ENCODE measurements around the gene MCM10. TPM values are rescaled to one million over a fixed set of nuclear protein-coding genes. Genes with fewer than 3 reads are reported as not detected.

MCM10 gene
- total and polyA plus RNA-seq, 7 experiments from 2014 or later, result 0.08 to 41.8 (median 0.28) TPM; not detected in 1

GRCh38 chr10:13182424-13182823 is 21.1 kb downstream of the MCM10 start:
- POLR2A ChIA-PET, result no interaction called here

GRCh38 chr10:13183625-13184024 is 22.3 kb downstream of the MCM10 start:
- H3K4me1 ChIP-seq (ENCODE audit: control insufficient read depth in 2 of 2, insufficient read depth in 2 of 2, low read length in 2 of 2), result no peaks in the 10 kb centered on the region
- no peak for ATAC-seq
- intact Hi-C loops (cut with micrococcal nuclease), result no loop called here
- H3K9me3 ChIP-seq (ENCODE audit: control insufficient read depth in 2 of 3, low read length in 3 of 3), result no peaks in the 10 kb centered on the region
- no peaks in the 10 kb centered on the region for H3K4me1 Mint-ChIP-seq
- H3K9me3 Mint-ChIP-seq, result peaks cover 0 to 1% (median 0%) of the 10 kb centered on the region in 11 donors
- no peak overlapping the region for H3K4me3 Mint-ChIP-seq
- H3K4me3 ChIP-seq (ENCODE audit: low read length), result no peak overlapping the region
- no peaks in the 10 kb centered on the region for H3K36me3 ChIP-seq (ENCODE audit: control insufficient read depth in 2 of 3, insufficient read depth in 3 of 3, low read length in 3 of 3)
- CTCF ChIA-PET, result no interaction called here
- POLR2A ChIA-PET, result no interaction called here
- DNase-seq, result no peak
- no peaks in the 10 kb centered on the region for H3K27me3 ChIP-seq (ENCODE audit: control insufficient read depth in 2 of 2, insufficient read depth in 2 of 2, low read length in 2 of 2)
- H3K27me3 Mint-ChIP-seq, result no peaks in the 10 kb centered on the region
- no peak overlapping the region for H3K27ac ChIP-seq (ENCODE audit: low read depth, low read length)
- no peak overlapping the region for H3K27ac Mint-ChIP-seq
- peaks cover 0 to 21% (median 3%) of the 10 kb centered on the region in 5 donors for H3K36me3 Mint-ChIP-seq

More at GRCh38 chr10:13182424-13182823, 21.1 kb downstream of the MCM10 start:
- CTCF ChIA-PET, result no interaction called here
- no peaks in the 10 kb centered on the region for H3K36me3 ChIP-seq (ENCODE audit: control insufficient read depth in 2 of 3, insufficient read depth in 3 of 3, low read length in 3 of 3)
- Mint-ChIP-seq H3K4me1 (no peaks in the 10 kb centered on the region), H3K36me3 (peaks cover 0 to 28% (median 0%) of the 10 kb centered on the region in 5 donors), H3K27me3 (no peaks in the 10 kb centered on the region), H3K4me3 (no peak overlapping the region), H3K9me3 (peaks cover 0 to 1% (median 0%) of the 10 kb centered on the region in 11 donors), H3K27ac (no peak overlapping the region)
- no peaks in the 10 kb centered on the region for H3K9me3 ChIP-seq (ENCODE audit: control insufficient read depth in 2 of 3, low read length in 3 of 3)
- H3K27ac ChIP-seq (ENCODE audit: low read depth, low read length), result no peak overlapping the region
- no peaks in the 10 kb centered on the region for H3K4me1 ChIP-seq (ENCODE audit: control insufficient read depth in 2 of 2, insufficient read depth in 2 of 2, low read length in 2 of 2)
- intact Hi-C loops (cut with micrococcal nuclease), result no loop called here
- DNase-seq, result no peak
- ATAC-seq, result no peak
- no peaks in the 10 kb centered on the region for H3K27me3 ChIP-seq (ENCODE audit: control insufficient read depth in 2 of 2, insufficient read depth in 2 of 2, low read length in 2 of 2)
- H3K4me3 ChIP-seq (ENCODE audit: low read length), result no peak overlapping the region

- Mint-ChIP-seq H3K27me3 (no peaks in the 10 kb centered on the region), H3K9me3 (peaks cover 0 to 1% (median 0%) of the 10 kb centered on the region in 11 donors), H3K4me1 (no peaks in the 10 kb centered on the region), H3K36me3 (peaks cover 0 to 19% (median 3%) of the 10 kb centered on the region in 5 donors), H3K4me3 (no peak overlapping the region), H3K27ac (no peak overlapping the region)
- H3K4me3 ChIP-seq (ENCODE audit: low read length), result no peak overlapping the region
- ATAC-seq (no peak), DNase-seq (no peak)
- H3K27ac ChIP-seq (ENCODE audit: low read depth, low read length), result no peak overlapping the region
- ChIA-PET POLR2A (no interaction called here), CTCF (no interaction called here)
- intact Hi-C loops (cut with micrococcal nuclease), result no loop called here
- H3K27me3 ChIP-seq (ENCODE audit: control insufficient read depth in 2 of 2, insufficient read depth in 2 of 2, low read length in 2 of 2), result no peaks in the 10 kb centered on the region
- no peaks in the 10 kb centered on the region for H3K4me1 ChIP-seq (ENCODE audit: control insufficient read depth in 2 of 2, insufficient read depth in 2 of 2, low read length in 2 of 2)
- H3K36me3 ChIP-seq (ENCODE audit: control insufficient read depth in 2 of 3, insufficient read depth in 3 of 3, low read length in 3 of 3), result no peaks in the 10 kb centered on the region
- H3K9me3 ChIP-seq (ENCODE audit: control insufficient read depth in 2 of 3, low read length in 3 of 3), result no peaks in the 10 kb centered on the region
Measured at GRCh38 chr10:13184276-13184675, 22.9 kb downstream of the MCM10 start.

- no peaks in the 10 kb centered on the region for H3K4me1 Mint-ChIP-seq
- Histone ChIP-seq H3K27ac (ENCODE audit: low read depth, low read length) (no peak overlapping the region), H3K36me3 (ENCODE audit: control insufficient read depth in 2 of 3, insufficient read depth in 3 of 3, low read length in 3 of 3) (no peaks in the 10 kb centered on the region), H3K4me1 (ENCODE audit: control insufficient read depth in 2 of 2, insufficient read depth in 2 of 2, low read length in 2 of 2) (no peaks in the 10 kb centered on the region), H3K4me3 (ENCODE audit: low read length) (no peak overlapping the region), H3K27me3 (ENCODE audit: control insufficient read depth in 2 of 2, insufficient read depth in 2 of 2, low read length in 2 of 2) (no peaks in the 10 kb centered on the region), H3K9me3 (ENCODE audit: control insufficient read depth in 2 of 3, low read length in 3 of 3) (no peaks in the 10 kb centered on the region)
- ATAC-seq, result no peak
- H3K36me3 Mint-ChIP-seq, result peaks cover 0 to 19% (median 3%) of the 10 kb centered on the region in 5 donors
- ChIA-PET POLR2A (no interaction called here), CTCF (no interaction called here)
- no peak overlapping the region for H3K4me3 Mint-ChIP-seq
- H3K27me3 Mint-ChIP-seq, result no peaks in the 10 kb centered on the region
- intact Hi-C loops (cut with micrococcal nuclease), result no loop called here
- H3K27ac Mint-ChIP-seq, result no peak overlapping the region
- DNase-seq, result no peak
- peaks cover 0 to 1% (median 0%) of the 10 kb centered on the region in 11 donors for H3K9me3 Mint-ChIP-seq
Measured at GRCh38 chr10:13184730-13185514, 23.6 kb downstream of the MCM10 start.

GRCh38 chr10:13187135-13187534 is 25.8 kb downstream of the MCM10 start:
- Histone ChIP-seq H3K4me3 (ENCODE audit: low read length) (no peak overlapping the region), H3K36me3 (ENCODE audit: control insufficient read depth in 2 of 3, insufficient read depth in 3 of 3, low read length in 3 of 3) (no peaks in the 10 kb centered on the region), H3K27ac (ENCODE audit: low read depth, low read length) (no peak overlapping the region), H3K9me3 (ENCODE audit: control insufficient read depth in 2 of 3, low read length in 3 of 3) (no peaks in the 10 kb centered on the region), H3K4me1 (ENCODE audit: control insufficient read depth in 2 of 2, insufficient read depth in 2 of 2, low read length in 2 of 2) (no peaks in the 10 kb centered on the region), H3K27me3 (ENCODE audit: control insufficient read depth in 2 of 2, insufficient read depth in 2 of 2, low read length in 2 of 2) (no peaks in the 10 kb centered on the region)
- Mint-ChIP-seq H3K4me3 (no peak overlapping the region), H3K27me3 (no peaks in the 10 kb centered on the region), H3K4me1 (no peaks in the 10 kb centered on the region), H3K27ac (no peak overlapping the region), H3K36me3 (peaks cover 0 to 16% (median 3%) of the 10 kb centered on the region in 5 donors), H3K9me3 (peaks cover 0 to 1% (median 0%) of the 10 kb centered on the region in 11 donors)
- CTCF ChIA-PET, result no interaction called here
- POLR2A ChIA-PET, result no interaction called here
- ATAC-seq (no peak), DNase-seq (no peak)
- intact Hi-C loops (cut with micrococcal nuclease), result no loop called here

- Mint-ChIP-seq H3K4me1 (no peaks in the 10 kb centered on the region), H3K36me3 (peaks cover 0 to 19% (median 3%) of the 10 kb centered on the region in 5 donors), H3K27me3 (no peaks in the 10 kb centered on the region), H3K9me3 (peaks cover 0 to 1% (median 0%) of the 10 kb centered on the region in 11 donors), H3K27ac (no peak overlapping the region), H3K4me3 (no peak overlapping the region)
- no peaks in the 10 kb centered on the region for H3K36me3 ChIP-seq (ENCODE audit: control insufficient read depth in 2 of 3, insufficient read depth in 3 of 3, low read length in 3 of 3)
- no peaks in the 10 kb centered on the region for H3K27me3 ChIP-seq (ENCODE audit: control insufficient read depth in 2 of 2, insufficient read depth in 2 of 2, low read length in 2 of 2)
- no peak overlapping the region for H3K4me3 ChIP-seq (ENCODE audit: low read length)
- DNase-seq, result no peak
- H3K27ac ChIP-seq (ENCODE audit: low read depth, low read length), result no peak overlapping the region
- no peak for ATAC-seq
- H3K4me1 ChIP-seq (ENCODE audit: control insufficient read depth in 2 of 2, insufficient read depth in 2 of 2, low read length in 2 of 2), result no peaks in the 10 kb centered on the region
- intact Hi-C loops (cut with micrococcal nuclease), result no loop called here
- no peaks in the 10 kb centered on the region for H3K9me3 ChIP-seq (ENCODE audit: control insufficient read depth in 2 of 3, low read length in 3 of 3)
- ChIA-PET POLR2A (no interaction called here), CTCF (no interaction called here)
Measured at GRCh38 chr10:13188593-13188992, 27.2 kb downstream of the MCM10 start.

- Histone ChIP-seq H3K4me1 (ENCODE audit: control insufficient read depth in 2 of 2, insufficient read depth in 2 of 2, low read length in 2 of 2) (no peaks in the 10 kb centered on the region), H3K27ac (ENCODE audit: low read depth, low read length) (no peak overlapping the region), H3K36me3 (ENCODE audit: control insufficient read depth in 2 of 3, insufficient read depth in 3 of 3, low read length in 3 of 3) (no peaks in the 10 kb centered on the region), H3K27me3 (ENCODE audit: control insufficient read depth in 2 of 2, insufficient read depth in 2 of 2, low read length in 2 of 2) (no peaks in the 10 kb centered on the region), H3K9me3 (ENCODE audit: control insufficient read depth in 2 of 3, low read length in 3 of 3) (no peaks in the 10 kb centered on the region), H3K4me3 (ENCODE audit: low read length) (no peak overlapping the region)
- Mint-ChIP-seq H3K4me3 (no peak overlapping the region), H3K36me3 (peaks cover 0 to 19% (median 3%) of the 10 kb centered on the region in 5 donors), H3K4me1 (no peaks in the 10 kb centered on the region), H3K27me3 (no peaks in the 10 kb centered on the region), H3K27ac (no peak overlapping the region), H3K9me3 (peaks cover 0 to 1% (median 0%) of the 10 kb centered on the region in 11 donors)
- DNase-seq (no peak), ATAC-seq (no peak)
- POLR2A ChIA-PET, result no interaction called here
- CTCF ChIA-PET, result interaction anchor here (0.6 to 1.1 kb wide), 2 partner anchors 10 to 16 kb away, joined by 3 read pairs; no protein-coding TSS in a partner anchor
- intact Hi-C loops (cut with micrococcal nuclease), result no loop called here
Measured at GRCh38 chr10:13189961-13190360, 28.6 kb downstream of the MCM10 start.

All from naive thymus-derived CD4-positive, alpha-beta T cell (primary cell).